HepG2 (cell line): ENCODE results near the gene CD1B.

ENCODE experiments used
- EZH2 ChIP-seq: conservative IDR thresholded peaks from 2 replicates; pipeline ENCODE4 v1.6.1; 2012; ENCODE audit warnings: mild to moderate bottlenecking, low read depth, low read length, moderate library complexity
- POLR2G ChIP-seq: fragments of 200-400 bp; formaldehyde crosslinking; IDR thresholded peaks from 2 replicates; pipeline ENCODE4 v1.6.1; 2018; ENCODE audit warnings: mild to moderate bottlenecking, low read depth, low read length, moderate library complexity

- no peak for TF ChIP-seq POLR2G
- no peak for TF ChIP-seq EZH2
These were observed 25.3 kb upstream of the CD1B start for GRCh38 chr1:158356616-158357015.
